RCC 7860 (cell line): ENCODE data around the gene RUNX1.

ENCODE experiments used
- DNase-seq: peaks from one replicate; pipeline ENCODE4 v3.0.0-alpha.2; 2015; ENCODE audit warnings: low spot score
- FAIRE-seq: peaks from 2 replicates; lab custom pipeline; 2012; peaks lifted over from hg19 to GRCh38; lab: Jason Lieb, UNC

The RUNX1 gene

DNA sequence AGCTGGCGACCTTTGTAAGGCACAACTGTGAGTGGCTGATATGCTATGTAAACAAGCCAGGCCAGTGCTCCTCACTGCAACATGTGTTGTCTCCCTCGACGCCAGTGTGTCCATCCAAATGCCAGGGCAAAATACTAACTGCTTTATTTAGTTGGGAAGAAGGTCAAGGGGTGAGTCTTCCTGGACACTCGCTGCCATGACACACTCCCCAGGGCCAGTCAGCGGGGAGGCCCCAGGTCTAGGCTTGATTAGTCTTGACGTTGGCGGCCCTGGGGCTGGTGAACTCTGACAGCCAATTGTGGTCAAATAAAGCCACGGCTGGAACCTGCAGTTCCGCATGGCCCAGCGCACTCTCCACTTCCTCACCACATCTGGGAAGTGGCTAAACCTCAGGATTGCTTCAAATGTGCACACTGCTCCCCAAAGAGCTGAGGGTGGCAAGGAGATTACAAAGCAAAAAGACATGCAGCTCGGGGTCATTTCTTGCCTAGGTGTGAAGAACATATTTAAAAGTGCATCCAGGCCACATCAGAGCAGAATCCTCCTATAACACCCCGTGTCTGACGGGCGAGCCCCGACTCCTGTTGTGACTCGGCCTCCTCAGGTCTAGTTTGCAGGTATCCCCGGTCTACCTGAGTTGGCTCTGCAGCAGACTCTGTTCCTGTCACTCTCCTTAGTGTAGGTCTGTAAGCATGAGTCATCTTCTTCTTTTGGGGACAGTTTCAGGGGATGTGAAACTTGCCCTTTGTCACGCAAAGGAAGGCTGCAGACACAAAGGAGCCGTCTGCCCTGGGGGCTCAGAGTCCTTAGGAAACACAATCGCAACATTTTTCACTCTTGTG, 183.5 kb downstream of the RUNX1 start:
- DNase-seq: peak; percentile 86

DNA sequence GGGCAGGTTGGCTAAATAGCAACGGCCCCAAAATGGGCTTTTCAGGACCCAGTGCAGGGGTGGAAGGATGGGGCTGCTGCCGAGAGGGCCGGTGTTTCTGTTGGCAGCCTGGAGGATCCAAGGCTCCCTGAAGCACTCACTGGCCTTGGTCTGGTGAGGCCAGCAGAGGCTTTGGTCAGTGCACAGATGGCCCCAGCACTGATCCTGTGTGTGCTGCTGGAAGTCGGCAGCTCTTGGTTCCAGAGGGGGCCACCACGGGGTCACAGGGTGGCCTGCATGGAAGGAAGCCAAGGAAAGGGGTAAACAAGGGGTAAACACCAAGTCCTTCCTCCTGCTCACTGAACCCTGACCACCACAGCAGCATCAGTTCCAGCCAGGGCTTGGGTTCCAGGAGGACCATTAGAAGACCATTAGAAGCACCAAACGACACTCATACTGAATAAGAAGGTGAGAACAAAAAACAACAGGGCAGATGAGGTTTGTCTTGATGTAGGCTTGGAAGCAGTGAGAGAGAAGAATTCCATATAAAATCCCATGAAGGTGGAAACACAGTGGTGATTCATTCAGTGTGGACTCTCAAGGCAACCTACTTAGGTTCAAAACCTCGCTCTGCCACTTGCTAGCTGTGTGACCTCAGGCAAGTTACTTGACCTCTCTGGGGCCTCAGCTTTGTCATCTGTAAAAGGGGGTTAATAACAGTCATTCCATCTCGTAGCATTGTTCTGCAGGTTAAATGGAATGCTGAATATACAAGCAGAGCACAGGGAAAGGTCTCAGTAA, 184.5 kb downstream of the RUNX1 start:
- FAIRE-seq (no peak), DNase-seq (no peak)

More for the DNA sequence above, 183.5 kb downstream of the RUNX1 start:
- peak; percentile 83 for FAIRE-seq

DNA sequence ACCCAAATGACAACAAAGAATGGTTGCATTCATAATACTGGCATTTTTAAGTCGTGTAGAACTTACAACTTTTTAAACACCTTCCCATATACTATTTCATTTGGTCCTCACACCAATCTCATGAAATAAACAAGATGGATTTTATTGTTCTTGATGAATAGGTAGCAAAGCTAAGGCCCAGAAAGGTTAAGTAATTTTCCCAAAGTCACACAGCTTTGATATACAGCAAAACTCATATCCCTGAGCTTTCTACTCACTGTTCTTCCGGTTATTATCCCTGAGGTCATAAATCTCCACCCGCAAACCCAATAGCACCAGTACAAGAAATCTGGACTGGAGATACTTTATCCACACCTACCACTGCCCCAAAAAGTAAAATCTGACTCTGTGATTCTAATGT, 186.2 kb downstream of the RUNX1 start:
- FAIRE-seq (no peak), DNase-seq (no peak)

GRCh38 chr21:34861258-34861657, 187.8 kb downstream of the RUNX1 start:
- DNase-seq: no peak
- no peak for FAIRE-seq

- no peak for FAIRE-seq
- no peak for DNase-seq
These were observed 189.0 kb downstream of the RUNX1 start for GRCh38 chr21:34859976-34860653.

GRCh38 chr21:34858559-34858958, 190.5 kb downstream of the RUNX1 start:
- DNase-seq: no peak
- no peak for FAIRE-seq

DNA sequence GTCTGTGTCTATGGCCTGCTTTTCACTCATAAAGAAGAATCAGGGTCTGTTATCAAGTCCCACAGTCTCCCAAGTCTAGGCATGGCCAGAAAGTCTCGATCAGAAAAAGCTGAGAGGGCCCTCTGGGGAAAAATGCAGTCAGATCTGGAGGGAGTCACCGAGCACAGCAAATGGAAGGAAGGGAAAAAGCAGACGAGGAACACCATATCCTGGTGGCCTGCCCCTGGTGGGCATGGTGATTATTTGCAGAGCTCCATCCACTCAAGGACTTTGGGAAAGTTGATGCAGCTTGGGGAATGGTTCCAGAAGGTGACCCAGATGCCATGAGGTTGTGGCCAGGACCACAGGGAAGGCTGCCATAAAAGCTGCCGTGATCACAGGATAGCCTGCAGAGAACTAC, 191.2 kb downstream of the RUNX1 start:
- DNase-seq (no peak), FAIRE-seq (no peak)

DNA sequence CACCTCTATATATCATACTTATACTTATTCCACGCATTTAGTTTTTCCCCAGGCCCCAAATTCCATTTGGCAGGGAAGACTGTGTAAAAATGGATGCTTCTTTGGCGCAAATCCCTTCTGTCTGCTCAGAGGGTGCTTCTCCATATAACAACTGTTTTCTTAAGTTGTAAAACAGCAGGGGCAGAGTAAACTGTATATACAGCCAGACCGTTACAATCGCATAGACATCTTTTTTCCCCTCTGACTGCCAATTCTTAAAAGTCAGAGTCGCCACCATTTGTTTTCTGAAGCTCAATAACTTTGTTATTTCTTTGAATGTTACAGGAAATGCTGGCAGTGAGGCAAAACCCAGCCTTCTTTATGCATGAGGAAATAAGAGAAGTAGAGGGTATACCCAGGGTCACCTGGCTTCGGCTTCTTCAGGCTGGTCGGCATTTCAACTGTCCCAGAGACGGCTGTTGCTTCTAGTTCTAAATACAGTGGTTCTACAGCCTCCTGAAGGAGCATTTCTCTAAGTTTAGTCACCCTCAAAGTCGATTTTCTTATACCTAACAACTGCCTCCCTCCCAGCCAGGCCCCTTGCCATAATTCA, 191.9 kb downstream of the RUNX1 start:
- DNase-seq (no peak), FAIRE-seq (no peak)

- no peak for DNase-seq
These were observed 196.7 kb downstream of the RUNX1 start for GRCh38 chr21:34852448-34852847.

GRCh38 chr21:34850166-34850690, 198.9 kb downstream of the RUNX1 start:
- no peak for DNase-seq
- no peak for FAIRE-seq

More at GRCh38 chr21:34852448-34852847, 196.7 kb downstream of the RUNX1 start:
- FAIRE-seq: no peak

GRCh38 chr21:34846601-34847112, 202.4 kb downstream of the RUNX1 start:
- FAIRE-seq (no peak), DNase-seq (no peak)

DNA sequence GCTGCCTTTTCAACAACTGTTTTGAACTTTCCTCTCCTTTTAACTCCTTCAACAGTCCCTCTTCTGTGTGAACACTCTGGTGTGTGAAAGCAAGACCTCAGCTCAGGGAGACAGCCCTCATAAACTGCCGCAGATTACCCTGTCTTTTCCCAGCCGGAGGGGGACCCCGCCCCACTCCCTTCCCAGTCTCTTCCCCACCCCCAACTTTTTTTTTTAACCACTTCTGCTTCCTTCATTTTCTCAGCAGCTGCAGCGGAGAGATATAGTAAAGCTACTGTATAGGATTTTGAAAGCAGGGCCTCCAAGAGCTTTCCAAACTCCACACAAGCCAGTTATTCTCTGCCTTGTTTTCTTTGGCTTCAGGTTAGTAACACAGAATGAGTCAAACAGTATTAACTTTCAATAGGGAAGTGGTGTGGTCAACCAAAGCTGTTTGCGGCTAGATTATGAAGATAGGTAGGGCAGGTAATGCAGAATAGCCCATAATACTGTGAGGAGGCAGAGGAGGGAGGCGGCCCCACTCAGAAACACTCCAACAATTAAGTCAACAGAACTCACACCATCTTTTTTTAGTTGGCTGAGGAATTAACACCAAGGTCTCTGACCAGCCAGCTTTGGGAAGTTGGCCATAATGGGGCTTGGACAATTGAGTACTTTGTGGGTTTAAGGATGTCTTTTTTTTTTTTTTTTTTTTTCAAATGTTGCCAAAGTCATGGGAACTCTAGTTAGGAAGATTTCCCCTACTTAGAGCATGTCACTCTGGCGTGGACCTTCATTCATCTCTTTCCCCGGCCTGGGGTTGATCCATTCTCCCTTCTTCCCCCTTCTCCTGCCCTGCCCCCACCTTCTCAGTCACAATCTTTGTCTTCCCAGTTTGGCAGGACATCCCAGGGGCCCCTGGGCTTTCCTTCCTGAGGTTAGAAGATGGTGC, 203.3 kb downstream of the RUNX1 start:
- peak; percentile 51 for DNase-seq
- no peak for FAIRE-seq

GRCh38 chr21:34844924-34845238, 204.2 kb downstream of the RUNX1 start:
- DNase-seq (no peak), FAIRE-seq (no peak)

GRCh38 chr21:34844013-34844923, 204.8 kb downstream of the RUNX1 start:
- DNase-seq (peak; percentile 23), FAIRE-seq (no peak)

DNA sequence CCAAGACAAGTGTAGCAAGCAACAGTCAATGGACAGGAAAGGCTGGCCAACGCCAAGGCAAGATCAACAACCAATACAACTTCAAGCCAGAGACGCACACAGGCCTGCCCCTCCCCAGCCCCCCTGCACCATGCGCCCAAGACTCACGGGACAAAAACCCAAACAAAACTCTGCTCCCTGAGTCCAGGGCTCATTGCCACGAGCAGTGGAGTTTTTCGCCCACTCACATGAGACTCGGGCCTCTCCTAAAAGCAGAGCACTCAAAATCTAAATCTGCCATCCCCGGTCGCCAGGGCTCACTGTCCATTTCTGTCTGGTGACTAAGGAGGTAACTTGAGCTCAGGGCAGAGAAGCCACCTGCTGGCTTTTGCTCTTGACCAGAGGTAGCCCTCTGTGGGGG, 205.5 kb downstream of the RUNX1 start:
- FAIRE-seq: no peak

GRCh38 chr21:34841154-34841553, 207.9 kb downstream of the RUNX1 start:
- FAIRE-seq (no peak), DNase-seq (no peak)

More for the DNA sequence above, 205.5 kb downstream of the RUNX1 start:
- DNase-seq: no peak

GRCh38 chr21:34840693-34841092, 208.4 kb downstream of the RUNX1 start:
- FAIRE-seq (no peak), DNase-seq (no peak)

- DNase-seq (no peak), FAIRE-seq (no peak)
These were observed 209.9 kb downstream of the RUNX1 start for GRCh38 chr21:34838956-34839820.
